Small intestine (tissue), 7 donors: Measurements from ENCODE around the gene PLXNB1. TPM values are rescaled to one million over a fixed set of nuclear protein-coding genes. Genes with fewer than 3 reads are reported as not detected.
A peak's percentile ranks its signal among the peaks of the same experiment; 100 is the strongest.

ENCODE experiments used
- DNase-seq, 2 donors: peaks; one replicate each; pipeline versions ENCODE4 v3.0.0 to v3.0.0-alpha.2; 2013
- FAIRE-seq: peaks from 2 replicates; lab custom pipeline; 2012; peaks lifted over from hg19 to GRCh38; lab: Jason Lieb, UNC
- H3K27ac ChIP-seq, 3 donors: one replicate each; pipeline ENCODE4 v1.5.1; 2013; ENCODE audit warnings: low read length in 2 of 3, mild to moderate bottlenecking in 2 of 3, control low read depth in 1 of 3, inconsistent platforms in 1 of 3, low read depth in 1 of 3, moderate library complexity in 1 of 3
- H3K27me3 ChIP-seq, 3 donors: one replicate each; pipeline ENCODE4 v1.6.1; 2013; ENCODE audit warnings: low read length in 3 of 3, inconsistent platforms in 1 of 3; ENCODE audit not compliant: control insufficient read depth in 3 of 3, insufficient read depth in 3 of 3
- H3K36me3 ChIP-seq, 3 donors: one replicate each; pipeline ENCODE4 v1.6.1; 2013; ENCODE audit warnings: low read length in 3 of 3, inconsistent platforms in 1 of 3, low read depth in 1 of 3, mild to moderate bottlenecking in 1 of 3, moderate library complexity in 1 of 3; ENCODE audit not compliant: control insufficient read depth in 3 of 3, insufficient read depth in 2 of 3
- H3K4me1 ChIP-seq, 3 donors: one replicate each; pipeline ENCODE4 v1.6.1; 2013; ENCODE audit warnings: low read length in 2 of 3, inconsistent platforms in 1 of 3, low read depth in 1 of 3, mild to moderate bottlenecking in 1 of 3, moderate library complexity in 1 of 3; ENCODE audit not compliant: control insufficient read depth in 3 of 3, insufficient read depth in 2 of 3
- H3K4me3 ChIP-seq, 3 donors: one replicate each; pipeline ENCODE4 v1.5.1; 2013; ENCODE audit warnings: low read length in 3 of 3, control low read depth in 1 of 3, inconsistent platforms in 1 of 3, low read depth in 1 of 3, mild to moderate bottlenecking in 1 of 3, moderate library complexity in 1 of 3
- H3K9me3 ChIP-seq, 2 donors: one replicate each; pipeline ENCODE4 v1.6.1; 2013; ENCODE audit warnings: low read depth in 1 of 2, low read length in 1 of 2; ENCODE audit not compliant: control insufficient read depth in 2 of 2, insufficient read depth in 1 of 2
- WGBS, 3 donors: extraction: QIAGEN DNeasy Blood & Tissue Kit; methylation state at CpG; one replicate each; pipeline ENCODE4 v1.1.7; 2013; 5-methylcytosine and 5-hydroxymethylcytosine counted together
- polyA plus RNA-seq, 4 donors: library from polyadenylated mRNA; stranded (reverse) in 3 of 4; unstranded in 1 of 4; fragments of 200-250 nt in 3 of 4; fragments of 120-200 nt in 1 of 4; gene quantifications; one replicate each; pipeline versions ENCODE4 v1.2.1 to v1.2.3, GENCODE V29; 2013
- donor health status: healthy with polysubstance abuse.
- donor health status: control.
- donor health status: control.
- donor health status: Bipolar disorder and iron deficiency.
- donor health status: healthy.

Gene PLXNB1
- polyA plus RNA-seq, 4 donors, result 56.5 to 129 (median 60.4) TPM

DNA sequence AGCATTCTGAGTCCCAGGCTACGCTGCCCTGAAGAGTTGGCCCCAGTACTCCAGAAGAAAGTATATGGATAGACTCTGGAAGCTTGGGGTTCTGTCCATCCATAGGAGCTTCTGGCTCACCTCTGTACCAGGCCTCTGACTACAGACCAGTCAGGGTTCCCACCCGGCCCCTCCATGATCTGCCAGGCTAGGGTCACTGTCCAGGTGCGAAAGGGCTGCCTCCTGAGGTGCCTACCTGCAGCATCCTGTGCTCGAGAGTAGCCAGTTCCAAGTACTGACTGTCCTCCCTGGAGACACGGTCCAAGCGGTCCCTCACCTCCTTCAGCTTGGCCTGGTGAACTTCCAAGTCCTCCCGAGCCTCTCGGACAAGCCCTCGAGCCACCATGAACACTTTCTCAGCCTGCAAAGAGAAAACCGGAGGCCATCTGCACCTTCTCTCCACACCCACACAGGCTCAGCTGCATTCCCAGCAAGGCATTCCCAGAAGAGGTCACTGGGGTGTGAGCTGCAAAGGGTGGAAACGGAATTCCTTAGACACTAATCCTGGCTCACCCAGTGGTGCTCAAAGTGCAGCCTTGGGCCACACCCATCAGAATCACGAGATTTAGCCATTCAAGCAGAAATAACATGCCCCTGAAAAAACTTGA, 3.7 kb upstream of the PLXNB1 start:
- peak overlapping the region in 2 of 3 donors; percentile 13 to 30 for H3K4me3 ChIP-seq
- H3K36me3 ChIP-seq, result peaks cover 0 to 34% (median 2%) of the 10 kb centered on the region in 3 donors
- WGBS, 3 donors, result 27 to 63% (median 61%) methylated on average over 12 of the region's 12 CpGs
- DNase-seq (peak; percentile 95), FAIRE-seq (no peak)
- peak overlapping the region; percentile 75 to 91 (median 81) for H3K27ac ChIP-seq
- no peaks in the 10 kb centered on the region for H3K27me3 ChIP-seq
- peaks cover 3 to 57% (median 6%) of the 10 kb centered on the region in 3 donors for H3K4me1 ChIP-seq
- H3K9me3 ChIP-seq, result no peaks in the 10 kb centered on the region

DNA sequence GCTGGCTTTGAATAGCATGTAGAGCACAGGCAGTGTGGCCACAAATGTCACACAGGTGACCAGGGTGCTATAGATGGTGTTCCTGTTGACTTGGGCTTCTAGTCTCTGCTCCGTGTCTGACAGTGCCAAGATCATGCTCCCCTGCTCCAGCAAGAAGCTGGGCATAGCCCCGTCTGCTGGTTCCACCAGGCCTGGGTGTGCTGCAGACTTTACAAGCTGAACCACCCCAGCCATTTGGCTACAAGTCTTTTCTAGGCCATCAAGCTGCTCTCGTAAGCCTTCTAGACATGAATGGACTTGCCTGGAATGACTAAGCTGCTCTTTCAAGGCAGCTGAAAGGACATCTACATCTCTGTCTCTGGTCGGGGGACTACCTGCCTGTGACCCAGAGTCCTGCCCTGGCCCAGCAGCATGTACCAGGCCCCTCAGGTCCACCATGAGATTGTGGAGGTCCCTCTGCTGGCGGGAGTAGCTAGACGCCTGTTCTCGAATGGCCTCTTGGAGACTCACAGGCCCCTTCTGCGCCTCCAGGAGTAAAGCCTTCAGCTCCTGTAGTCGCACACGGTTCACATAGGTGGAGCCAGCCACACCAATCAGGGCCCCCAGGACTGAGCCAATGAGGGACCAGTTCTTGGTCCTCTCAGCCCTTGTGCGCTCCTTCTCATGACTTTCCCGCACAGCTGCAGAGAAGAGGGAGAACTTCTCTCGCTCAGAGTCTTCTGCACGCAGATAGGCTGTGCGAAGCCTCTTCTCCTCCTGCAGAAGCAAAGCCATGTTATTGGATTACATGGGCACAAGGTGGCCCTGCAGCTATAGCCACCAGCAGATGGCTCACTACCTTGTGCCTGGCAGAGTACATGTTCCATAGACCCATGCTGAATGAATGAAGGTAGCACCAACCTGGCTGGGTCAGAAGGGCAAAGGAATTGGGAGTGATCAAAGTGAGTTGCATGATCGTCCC, 2.8 kb upstream of the PLXNB1 start:
- FAIRE-seq, result no peak
- WGBS, 3 donors, result 82 to 87% (median 83%) methylated on average over 16 of the region's 16 CpGs
- Histone ChIP-seq H3K36me3 (peaks cover 0 to 34% (median 2%) of the 10 kb centered on the region in 3 donors), H3K27ac (peak overlapping the region; percentile 75 to 91 (median 81)), H3K27me3 (no peaks in the 10 kb centered on the region), H3K4me3 (peak overlapping the region in 1 of 3 donors; percentile 30), H3K9me3 (no peaks in the 10 kb centered on the region), H3K4me1 (peaks cover 3 to 62% (median 6%) of the 10 kb centered on the region in 3 donors)
- peak; percentile 46 to 65 for DNase-seq

GRCh38 chr3:48431224-48432029, 1.5 kb upstream of the PLXNB1 start:
- Histone ChIP-seq H3K9me3 (no peaks in the 10 kb centered on the region), H3K36me3 (peaks cover 0 to 39% (median 2%) of the 10 kb centered on the region in 3 donors), H3K4me3 (no peak overlapping the region), H3K4me1 (peaks cover 6 to 75% (median 6%) of the 10 kb centered on the region in 3 donors), H3K27me3 (no peaks in the 10 kb centered on the region), H3K27ac (peak overlapping the region in 2 of 3 donors; percentile 17 to 98)
- WGBS, 3 donors, result 82 to 90% (median 88%) methylated on average over 8 of the region's 8 CpGs
- DNase-seq (peak in 1 of 2 donors; percentile 40), FAIRE-seq (no peak)

- H3K27me3 ChIP-seq, result no peaks in the 10 kb centered on the region
- H3K4me3 ChIP-seq, result no peak overlapping the region
- DNase-seq, result no peak
- FAIRE-seq, result no peak
- 11 to 58% (median 26%) methylated on average over 1 of the region's 1 CpG for WGBS, 3 donors
- peaks cover 6 to 80% (median 9%) of the 10 kb centered on the region in 3 donors for H3K4me1 ChIP-seq
- peaks cover 0 to 44% (median 2%) of the 10 kb centered on the region in 3 donors for H3K36me3 ChIP-seq
- no peaks in the 10 kb centered on the region for H3K9me3 ChIP-seq
- H3K27ac ChIP-seq, result peak overlapping the region in 2 of 3 donors; percentile 91 to 98
Measured at GRCh38 chr3:48430708-48431101, 819 bp upstream of the PLXNB1 start.

GRCh38 chr3:48429317-48429959, 448 bp downstream of the PLXNB1 start:
- 1% methylated on average over 34 to 86 of the region's 86 CpGs for WGBS, 3 donors
- DNase-seq (peak; percentile 73 to 91), FAIRE-seq (no peak)
- H3K27me3 ChIP-seq, result no peaks in the 10 kb centered on the region
- H3K4me1 ChIP-seq, result peaks cover 5 to 79% (median 10%) of the 10 kb centered on the region in 3 donors
- H3K4me3 ChIP-seq, result peak overlapping the region; percentile 66 to 76 (median 74)
- peaks cover 0 to 46% (median 2%) of the 10 kb centered on the region in 3 donors for H3K36me3 ChIP-seq
- peak overlapping the region; percentile 91 to 98 (median 93) for H3K27ac ChIP-seq
- H3K9me3 ChIP-seq, result no peaks in the 10 kb centered on the region

GRCh38 chr3:48428572-48429316, 1.1 kb downstream of the PLXNB1 start:
- H3K27me3 ChIP-seq, result no peaks in the 10 kb centered on the region
- peaks cover 0 to 53% (median 2%) of the 10 kb centered on the region in 3 donors for H3K36me3 ChIP-seq
- no peaks in the 10 kb centered on the region for H3K9me3 ChIP-seq
- H3K27ac ChIP-seq, result peak overlapping the region; percentile 91 to 98 (median 93)
- FAIRE-seq (no peak), DNase-seq (peak; percentile 85 to 88)
- peaks cover 2 to 74% (median 10%) of the 10 kb centered on the region in 3 donors for H3K4me1 ChIP-seq
- 2 to 7% (median 3%) methylated on average over 39 to 60 of the region's 60 CpGs for WGBS, 3 donors
- peak overlapping the region; percentile 61 to 76 (median 66) for H3K4me3 ChIP-seq

DNA sequence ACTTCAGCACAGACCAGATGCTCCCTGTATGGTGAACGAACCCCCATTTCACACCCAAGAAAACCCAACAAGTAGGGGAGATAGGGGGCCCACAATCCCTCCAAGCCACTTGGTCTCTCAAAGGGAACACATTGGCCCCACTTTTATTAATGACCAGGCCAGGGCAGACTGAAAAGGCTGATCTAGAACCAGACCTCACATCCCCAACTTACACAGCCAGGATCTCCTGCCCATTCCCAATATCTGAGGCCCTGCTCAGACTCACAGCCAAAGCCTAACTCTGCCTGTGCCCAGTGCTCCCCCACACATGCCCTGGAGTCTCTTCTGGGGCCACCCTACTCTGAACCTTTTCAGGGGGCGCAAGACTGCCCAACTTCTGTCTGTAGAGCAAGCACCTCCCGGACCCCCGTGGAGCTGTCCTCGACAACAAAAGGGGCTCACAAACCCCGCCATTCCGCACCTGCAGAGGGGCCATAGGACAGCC, 1.8 kb downstream of the PLXNB1 start:
- WGBS, 3 donors, result 9 to 53% (median 27%) methylated on average over 7 of the region's 7 CpGs
- DNase-seq, result peak in 1 of 2 donors; percentile 14

More for the DNA sequence above, 1.8 kb downstream of the PLXNB1 start:
- Histone ChIP-seq H3K9me3 (no peaks in the 10 kb centered on the region), H3K27ac (peak overlapping the region; percentile 91 to 98 (median 93)), H3K4me1 (peaks cover under 1 to 68% (median 9%) of the 10 kb centered on the region in 3 donors), H3K27me3 (no peaks in the 10 kb centered on the region), H3K4me3 (peak overlapping the region; percentile 61 to 76 (median 66)), H3K36me3 (peaks cover 0 to 54% (median under 1%) of the 10 kb centered on the region in 3 donors)
- FAIRE-seq, result no peak
